HepG2 (cell line): ENCODE measurements around the gene TBCCD1. TPM values are rescaled to one million over a fixed set of nuclear protein-coding genes. Genes with fewer than 3 reads are reported as not detected.
A peak's percentile ranks its signal among the peaks of the same experiment; 100 is the strongest.

ENCODE experiments used
- BCL3 ChIP-seq: sonication (generic); formaldehyde crosslinking; IDR thresholded peaks from 2 replicates; pipeline ENCODE4 v1.5.1; 2020; ENCODE audit warnings: mild to moderate bottlenecking, missing genetic modification reagents, moderate library complexity
- EP300 ChIP-seq, 3 experiments: sonication (generic) in 1 of 3; formaldehyde crosslinking in 1 of 3; IDR thresholded peaks; 2 replicates each; pipeline versions ENCODE4 v1.5.1 to v1.6.1; 2011 to 2020; ENCODE audit warnings: low read depth in 2 of 3, low read length in 2 of 3, borderline replicate concordance in 1 of 3, improper control_type of control experiment in 1 of 3, mild to moderate bottlenecking in 1 of 3, missing genetic modification reagents in 1 of 3, moderate library complexity in 1 of 3
- HOXA9 ChIP-seq: sonication (generic); formaldehyde crosslinking; IDR thresholded peaks from 2 replicates; pipeline ENCODE4 v1.8.1; 2022; ENCODE audit warnings: missing genetic modification reagents, mild to moderate bottlenecking, moderate library complexity, borderline replicate concordance
- KDM5B ChIP-seq: sonication (generic); formaldehyde crosslinking; IDR thresholded peaks from 2 replicates; pipeline ENCODE4 v1.4.0; 2020; ENCODE audit warnings: missing genetic modification reagents, mild to moderate bottlenecking, borderline replicate concordance
- SALL1 ChIP-seq: sonication (generic); formaldehyde crosslinking; IDR thresholded peaks from 2 replicates; pipeline ENCODE4 v1.8.0; 2022; ENCODE audit warnings: mild to moderate bottlenecking, missing genetic modification reagents
- SRSF4 ChIP-seq: fragments of 200-400 bp; formaldehyde crosslinking; IDR thresholded peaks from one replicate; pipeline ENCODE4 v1.6.1; 2018; ENCODE audit warnings: mild to moderate bottlenecking, low read depth, low read length, moderate library complexity; ENCODE audit not compliant: poor library complexity, severe bottlenecking
- ZMYM4 ChIP-seq: sonication (generic); formaldehyde crosslinking; IDR thresholded peaks from 2 replicates; pipeline ENCODE4 v1.8.1; 2023; ENCODE audit warnings: mild to moderate bottlenecking, missing genetic modification reagents
- ZNF136 ChIP-seq: sonication (generic); formaldehyde crosslinking; IDR thresholded peaks from 2 replicates; pipeline ENCODE4 v1.8.1; 2022; ENCODE audit warnings: low read depth, mild to moderate bottlenecking, moderate library complexity, missing genetic modification reagents
- ZNF800 ChIP-seq: sonication (generic); formaldehyde crosslinking; IDR thresholded peaks from 2 replicates; pipeline ENCODE4 v1.4.0; 2020; ENCODE audit warnings: missing genetic modification reagents
- polyA plus RNA-seq, 8 experiments: library from polyadenylated mRNA; depleted of rRNA in 3 of 8; stranded (reverse) in 7 of 8; unstranded in 1 of 8; fragments of >200 nt; fragmentation: Illumina TruSeq in 4 of 8; extraction: Trizol in 4 of 8; gene quantifications; 2 replicates each; pipeline versions ENCODE4 v1.2.1 to v1.2.3, GENCODE V29; 2011 to 2016; ENCODE audit warnings: low read depth in 4 of 8, missing spikeins in 1 of 8, mixed read lengths in 1 of 8; ENCODE audit not compliant: insufficient read depth in 1 of 8
- total RNA-seq, 5 experiments: library from RNA; depleted of rRNA; stranded (reverse); fragments of >200 nt; fragmentation: Illumina TruSeq; extraction: Trizol; gene quantifications; 2 replicates each; pipeline ENCODE4 v1.2.3, GENCODE V29; 2016; ENCODE audit warnings: low read depth in 1 of 5
- TF ChIP-seq, protein P1 (sequence below), 2 experiments: sonication (generic) in 1 of 2; formaldehyde crosslinking in 1 of 2; IDR thresholded peaks; 2 replicates each; pipeline versions ENCODE4 v1.4.0 to v1.6.1; 2018 to 2020; ENCODE audit warnings: missing genetic modification reagents in 2 of 2, borderline replicate concordance in 1 of 2, low read depth in 1 of 2, mild to moderate bottlenecking in 1 of 2, missing biosample characterization in 1 of 2
- TF ChIP-seq, protein P2 (sequence below): sonication (generic); formaldehyde crosslinking; IDR thresholded peaks from 2 replicates; pipeline ENCODE4 v1.8.1; 2023; ENCODE audit warnings: missing genetic modification reagents, inconsistent platforms, borderline replicate concordance
- TF ChIP-seq, protein P3 (sequence below): sonication (generic); formaldehyde crosslinking; IDR thresholded peaks from 2 replicates; pipeline ENCODE4 v1.5.0; 2020; ENCODE audit warnings: mild to moderate bottlenecking, missing genetic modification reagents

TBCCD1 gene
- total and polyA plus RNA-seq, 2 of the 13 experiments (the other 11 are each of a cell fraction or from before 2014, with no cell fraction given): 13.6 to 16.2 TPM

DNA sequence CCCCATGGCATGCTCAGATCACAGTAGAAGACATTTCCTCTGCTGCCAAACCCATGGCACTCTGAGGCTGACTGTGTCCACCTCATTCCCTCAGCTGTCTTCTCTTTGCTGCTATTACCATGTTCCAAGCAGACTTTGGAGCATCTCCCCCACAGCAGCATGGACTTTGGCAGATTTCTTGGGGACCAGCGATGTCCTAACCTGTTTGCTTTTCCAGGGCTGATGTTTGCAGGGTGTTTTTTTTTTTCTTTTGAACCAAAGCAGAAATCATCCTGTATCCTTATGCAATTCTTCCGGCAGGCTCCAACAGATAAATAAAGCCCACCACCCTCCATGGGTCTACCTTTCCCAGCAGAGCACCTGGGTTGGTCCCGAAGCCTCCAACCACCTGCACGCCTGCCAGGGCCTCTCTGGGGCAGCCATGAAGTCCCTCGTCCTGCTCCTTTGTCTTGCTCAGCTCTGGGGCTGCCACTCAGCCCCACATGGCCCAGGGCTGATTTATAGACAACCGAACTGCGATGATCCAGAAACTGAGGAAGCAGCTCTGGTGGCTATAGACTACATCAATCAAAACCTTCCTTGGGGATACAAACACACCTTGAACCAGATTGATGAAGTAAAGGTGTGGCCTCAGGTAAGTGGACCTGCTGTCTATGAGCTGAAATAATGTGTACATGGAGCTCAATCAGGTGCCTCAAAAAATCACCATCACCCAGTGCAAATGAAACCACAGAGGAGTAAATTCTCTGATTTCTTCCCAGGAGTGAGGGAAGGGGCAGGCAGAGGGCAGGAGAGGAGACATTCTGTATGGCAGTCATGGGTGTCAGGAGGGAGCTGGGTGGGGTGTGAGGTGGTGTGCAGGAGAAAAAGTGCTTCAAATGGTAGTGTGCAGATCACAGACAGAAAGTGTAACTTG is 45.8 kb upstream of the TBCCD1 start, which contains the start of gene AHSG (continued):
- TF ChIP-seq, protein P1, sequence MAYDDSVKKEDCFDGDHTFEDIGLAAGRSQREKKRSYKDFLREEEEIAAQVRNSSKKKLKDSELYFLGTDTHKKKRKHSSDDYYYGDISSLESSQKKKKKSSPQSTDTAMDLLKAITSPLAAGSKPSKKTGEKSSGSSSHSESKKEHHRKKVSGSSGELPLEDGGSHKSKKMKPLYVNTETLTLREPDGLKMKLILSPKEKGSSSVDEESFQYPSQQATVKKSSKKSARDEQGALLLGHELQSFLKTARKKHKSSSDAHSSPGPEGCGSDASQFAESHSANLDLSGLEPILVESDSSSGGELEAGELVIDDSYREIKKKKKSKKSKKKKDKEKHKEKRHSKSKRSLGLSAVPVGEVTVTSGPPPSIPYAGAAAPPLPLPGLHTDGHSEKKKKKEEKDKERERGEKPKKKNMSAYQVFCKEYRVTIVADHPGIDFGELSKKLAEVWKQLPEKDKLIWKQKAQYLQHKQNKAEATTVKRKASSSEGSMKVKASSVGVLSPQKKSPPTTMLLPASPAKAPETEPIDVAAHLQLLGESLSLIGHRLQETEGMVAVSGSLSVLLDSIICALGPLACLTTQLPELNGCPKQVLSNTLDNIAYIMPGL (CRISPR knock-in tag; IDR thresholded peaks at IDR 0.05; ENCODE audit: borderline replicate concordance in 1 of 2, low read depth in 1 of 2): peak; percentile 32 to 38; a peak in 3 of 4 replicates
- TF ChIP-seq ZMYM4 (CRISPR knock-in tag) (peak; percentile 78; the same call in 1 of the 2 replicates), SRSF4 (no peak), ZNF136 (CRISPR knock-in tag) (peak; percentile 80), SALL1 (CRISPR knock-in tag) (peak; percentile 87), ZNF800 (CRISPR knock-in tag) (peak; percentile 70; the same call in 1 of the 2 replicates), HOXA9 (0 out of 2 replicates have a peak, but pooled peaks have one; percentile 3), KDM5B (CRISPR knock-in tag) (peak; percentile 82), EP300 (IDR thresholded peaks at IDR 0.05; ENCODE audit: low read depth in 2 of 2, low read length in 2 of 2) (peak; percentile 92 to 100), EP300 (CRISPR knock-in tag; IDR thresholded peaks at IDR 0.05; ENCODE audit: borderline replicate concordance) (peak; percentile 97), BCL3 (CRISPR knock-in tag) (no peak; the same call in 1 of the 2 replicates)
- TF ChIP-seq, protein P2, sequence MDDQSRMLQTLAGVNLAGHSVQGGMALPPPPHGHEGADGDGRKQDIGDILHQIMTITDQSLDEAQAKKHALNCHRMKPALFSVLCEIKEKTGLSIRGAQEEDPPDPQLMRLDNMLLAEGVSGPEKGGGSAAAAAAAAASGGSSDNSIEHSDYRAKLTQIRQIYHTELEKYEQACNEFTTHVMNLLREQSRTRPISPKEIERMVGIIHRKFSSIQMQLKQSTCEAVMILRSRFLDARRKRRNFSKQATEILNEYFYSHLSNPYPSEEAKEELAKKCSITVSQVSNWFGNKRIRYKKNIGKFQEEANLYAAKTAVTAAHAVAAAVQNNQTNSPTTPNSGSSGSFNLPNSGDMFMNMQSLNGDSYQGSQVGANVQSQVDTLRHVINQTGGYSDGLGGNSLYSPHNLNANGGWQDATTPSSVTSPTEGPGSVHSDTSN: no peak
- TF ChIP-seq, protein P3, sequence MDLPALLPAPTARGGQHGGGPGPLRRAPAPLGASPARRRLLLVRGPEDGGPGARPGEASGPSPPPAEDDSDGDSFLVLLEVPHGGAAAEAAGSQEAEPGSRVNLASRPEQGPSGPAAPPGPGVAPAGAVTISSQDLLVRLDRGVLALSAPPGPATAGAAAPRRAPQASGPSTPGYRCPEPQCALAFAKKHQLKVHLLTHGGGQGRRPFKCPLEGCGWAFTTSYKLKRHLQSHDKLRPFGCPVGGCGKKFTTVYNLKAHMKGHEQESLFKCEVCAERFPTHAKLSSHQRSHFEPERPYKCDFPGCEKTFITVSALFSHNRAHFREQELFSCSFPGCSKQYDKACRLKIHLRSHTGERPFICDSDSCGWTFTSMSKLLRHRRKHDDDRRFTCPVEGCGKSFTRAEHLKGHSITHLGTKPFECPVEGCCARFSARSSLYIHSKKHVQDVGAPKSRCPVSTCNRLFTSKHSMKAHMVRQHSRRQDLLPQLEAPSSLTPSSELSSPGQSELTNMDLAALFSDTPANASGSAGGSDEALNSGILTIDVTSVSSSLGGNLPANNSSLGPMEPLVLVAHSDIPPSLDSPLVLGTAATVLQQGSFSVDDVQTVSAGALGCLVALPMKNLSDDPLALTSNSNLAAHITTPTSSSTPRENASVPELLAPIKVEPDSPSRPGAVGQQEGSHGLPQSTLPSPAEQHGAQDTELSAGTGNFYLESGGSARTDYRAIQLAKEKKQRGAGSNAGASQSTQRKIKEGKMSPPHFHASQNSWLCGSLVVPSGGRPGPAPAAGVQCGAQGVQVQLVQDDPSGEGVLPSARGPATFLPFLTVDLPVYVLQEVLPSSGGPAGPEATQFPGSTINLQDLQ (CRISPR knock-in tag): no peak
